ENCODE measurements around the gene MDK.

The MDK gene

DNA sequence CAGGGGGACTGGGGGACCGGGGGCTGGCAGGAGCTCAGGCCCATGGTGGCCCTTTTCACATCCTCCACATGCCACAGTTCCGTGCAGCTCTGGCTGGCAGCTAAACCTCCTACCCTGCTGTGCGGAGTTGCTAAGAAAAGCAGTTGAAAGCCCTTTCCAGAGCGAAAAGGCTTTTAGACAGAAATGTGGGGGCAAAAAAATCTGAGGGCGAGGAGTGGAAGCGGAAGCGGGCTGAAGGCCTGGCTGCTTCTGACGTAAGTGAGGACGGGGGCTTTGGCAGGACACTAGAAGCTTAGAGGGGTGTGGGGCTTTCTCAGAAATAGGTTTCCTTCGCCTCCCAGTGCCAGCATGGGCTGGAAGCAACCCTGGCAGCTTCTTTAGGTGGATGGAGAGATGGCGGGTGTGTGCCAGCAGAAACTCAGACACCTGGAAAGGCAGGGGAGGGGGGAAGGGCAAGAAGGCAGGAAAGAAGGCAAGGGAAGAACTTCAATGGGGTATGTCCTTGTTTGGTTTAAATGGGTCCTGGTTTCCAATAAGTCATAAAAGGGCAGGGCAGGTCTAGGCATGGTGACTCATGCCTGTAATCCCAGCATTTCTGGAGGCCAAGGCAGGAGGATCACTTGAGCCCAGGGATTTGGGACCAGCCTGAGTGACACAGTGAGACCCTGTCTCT lies 45.4 kb upstream of the MDK start:
- no peak for DNase-seq (ENCODE audit: extremely low read depth, low read depth)

DNA sequence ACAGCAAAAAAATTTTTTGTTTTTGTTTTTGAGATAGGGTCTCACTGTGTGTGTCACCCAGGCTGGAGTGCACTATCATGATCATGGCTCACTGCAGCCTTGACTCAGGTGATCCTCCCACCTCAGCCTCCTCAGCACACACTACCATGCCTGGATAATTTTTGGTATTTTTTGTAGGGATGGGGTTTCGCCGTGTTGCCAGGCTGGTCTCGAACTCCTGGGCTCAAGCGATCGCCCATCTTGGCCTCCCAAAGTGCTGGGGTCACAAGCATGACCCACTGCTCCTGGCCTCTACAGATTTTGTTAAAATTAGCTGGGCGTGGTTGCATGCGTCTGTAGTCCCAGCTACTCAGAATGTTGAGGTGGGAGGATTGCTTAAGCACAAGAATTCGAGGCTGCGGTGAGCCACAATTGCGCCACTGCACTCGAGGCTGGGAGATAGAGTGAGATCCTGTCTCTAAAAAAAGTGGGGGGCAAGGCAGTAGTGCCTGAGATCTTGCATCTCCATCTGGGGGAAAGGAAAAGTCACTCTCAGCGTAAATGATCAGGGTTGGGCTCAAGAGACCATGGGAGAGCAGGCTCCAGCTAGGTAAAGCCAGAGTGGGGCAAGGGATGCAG lies 44.8 kb upstream of the MDK start:
- H3K4me3 ChIP-seq (replicated peaks; ENCODE audit: low read depth, low read length), result no peak overlapping the region

More for the DNA sequence above, 45.4 kb upstream of the MDK start:
- no peak overlapping the region for H3K4me3 ChIP-seq (replicated peaks; ENCODE audit: low read depth, low read length)
- TF ChIP-seq, protein P1, sequence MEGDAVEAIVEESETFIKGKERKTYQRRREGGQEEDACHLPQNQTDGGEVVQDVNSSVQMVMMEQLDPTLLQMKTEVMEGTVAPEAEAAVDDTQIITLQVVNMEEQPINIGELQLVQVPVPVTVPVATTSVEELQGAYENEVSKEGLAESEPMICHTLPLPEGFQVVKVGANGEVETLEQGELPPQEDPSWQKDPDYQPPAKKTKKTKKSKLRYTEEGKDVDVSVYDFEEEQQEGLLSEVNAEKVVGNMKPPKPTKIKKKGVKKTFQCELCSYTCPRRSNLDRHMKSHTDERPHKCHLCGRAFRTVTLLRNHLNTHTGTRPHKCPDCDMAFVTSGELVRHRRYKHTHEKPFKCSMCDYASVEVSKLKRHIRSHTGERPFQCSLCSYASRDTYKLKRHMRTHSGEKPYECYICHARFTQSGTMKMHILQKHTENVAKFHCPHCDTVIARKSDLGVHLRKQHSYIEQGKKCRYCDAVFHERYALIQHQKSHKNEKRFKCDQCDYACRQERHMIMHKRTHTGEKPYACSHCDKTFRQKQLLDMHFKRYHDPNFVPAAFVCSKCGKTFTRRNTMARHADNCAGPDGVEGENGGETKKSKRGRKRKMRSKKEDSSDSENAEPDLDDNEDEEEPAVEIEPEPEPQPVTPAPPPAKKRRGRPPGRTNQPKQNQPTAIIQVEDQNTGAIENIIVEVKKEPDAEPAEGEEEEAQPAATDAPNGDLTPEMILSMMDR (IDR thresholded peaks at IDR 0.05; ENCODE audit: low read depth, low read length, missing control alignments), result no peak

DNA sequence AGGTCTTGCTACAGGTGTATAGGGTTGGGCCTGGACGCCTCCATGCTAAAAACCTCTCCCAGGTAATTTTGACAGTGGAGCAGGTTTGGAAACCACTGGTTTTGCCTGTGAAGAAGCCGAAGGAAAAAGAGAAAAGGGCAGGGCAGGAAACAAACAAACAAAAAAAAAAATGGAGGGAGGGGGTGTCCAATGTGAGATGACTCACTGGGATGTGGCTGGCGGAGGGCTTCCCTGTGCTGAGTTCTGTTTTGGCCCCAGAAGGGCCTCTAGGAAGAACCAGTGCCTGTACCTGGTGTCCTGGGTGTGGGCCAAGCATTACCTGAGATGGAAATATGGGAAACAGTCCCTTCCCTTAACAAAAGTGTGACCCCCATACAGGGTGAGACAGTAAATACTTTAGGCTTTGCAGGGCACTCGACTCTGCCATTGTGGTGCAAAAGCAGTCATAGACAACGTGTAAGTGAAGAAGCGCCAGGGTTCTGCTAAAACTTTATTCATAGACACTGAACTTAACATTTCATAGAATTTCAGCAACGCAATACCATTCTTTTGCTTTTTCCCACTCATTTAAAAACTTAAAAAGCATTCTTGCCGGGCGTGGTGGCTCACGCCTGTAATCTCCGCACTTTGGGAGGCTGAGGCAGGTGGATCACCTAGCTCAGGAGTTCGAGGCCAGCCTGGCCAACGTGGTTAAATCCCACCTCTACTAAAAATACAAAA lies 43.7 kb upstream of the MDK start:
- TF ChIP-seq, protein P1 (IDR thresholded peaks at IDR 0.05; ENCODE audit: low read depth, low read length, missing control alignments), result no peak
- DNase-seq (ENCODE audit: extremely low read depth, low read depth), result no peak
- no peak overlapping the region for H3K4me3 ChIP-seq (replicated peaks; ENCODE audit: low read depth, low read length)

More for the DNA sequence above, 44.8 kb upstream of the MDK start:
- no peak for DNase-seq (ENCODE audit: extremely low read depth, low read depth)
- TF ChIP-seq, protein P1 (IDR thresholded peaks at IDR 0.05; ENCODE audit: low read depth, low read length, missing control alignments), result no peak

DNA sequence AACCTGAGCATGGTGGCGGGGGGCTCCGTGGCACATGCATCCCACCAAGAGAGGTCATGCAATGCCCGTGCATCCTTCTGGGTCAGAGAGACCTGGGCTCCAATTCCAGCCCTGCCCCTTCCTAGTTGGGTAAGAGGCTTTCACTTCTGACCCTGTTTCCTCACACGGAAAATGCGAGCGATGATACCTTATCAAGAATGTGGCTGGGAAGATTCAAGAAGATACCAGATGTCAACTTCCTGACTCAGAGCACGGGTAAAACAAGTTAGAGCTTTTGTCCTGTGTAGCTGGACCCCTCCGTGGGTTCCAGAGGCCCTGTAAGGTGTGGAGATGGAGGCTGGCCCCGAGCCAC lies 42.9 kb upstream of the MDK start:
- DNase-seq (ENCODE audit: extremely low read depth, low read depth), result no peak
- H3K4me3 ChIP-seq (replicated peaks; ENCODE audit: low read depth, low read length), result no peak overlapping the region
- TF ChIP-seq, protein P1 (IDR thresholded peaks at IDR 0.05; ENCODE audit: low read depth, low read length, missing control alignments), result no peak

DNA sequence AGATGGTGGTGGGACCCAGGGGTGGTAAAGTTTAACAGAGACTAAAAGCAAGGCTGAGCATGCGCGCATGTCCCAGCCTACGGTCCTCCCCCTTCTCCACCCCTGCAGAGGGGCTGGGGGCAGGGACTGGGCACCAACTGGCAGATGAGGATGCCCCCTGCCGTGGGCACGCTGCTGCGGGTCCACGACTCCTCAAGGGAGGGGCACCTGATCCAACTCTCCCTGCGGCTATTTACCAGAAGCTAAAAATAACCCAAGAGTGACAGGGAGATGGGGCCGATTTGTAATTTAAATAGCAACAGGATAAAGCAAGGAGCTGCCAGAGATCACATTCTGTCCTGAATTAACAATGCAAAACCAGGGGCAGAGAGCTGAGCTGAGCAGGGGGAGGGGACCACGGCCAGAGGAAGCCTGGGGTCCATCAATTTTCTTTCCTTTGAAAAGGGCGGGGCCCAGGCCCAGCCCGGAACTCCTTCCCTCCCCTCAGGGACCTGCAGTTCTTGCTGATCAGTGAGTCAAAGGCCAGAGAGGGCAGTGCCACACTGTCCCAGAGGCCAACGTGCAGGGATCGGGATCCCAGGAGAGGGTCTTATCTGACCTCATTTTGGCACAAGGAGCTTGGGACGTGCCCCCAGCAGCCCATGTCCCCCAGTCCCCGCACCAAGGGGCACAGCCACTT lies 42.3 kb upstream of the MDK start:
- no peak for DNase-seq (ENCODE audit: extremely low read depth, low read depth)
- TF ChIP-seq, protein P1 (IDR thresholded peaks at IDR 0.05; ENCODE audit: low read depth, low read length, missing control alignments), result no peak
- no peak overlapping the region for H3K4me3 ChIP-seq (replicated peaks; ENCODE audit: low read depth, low read length)

DNA sequence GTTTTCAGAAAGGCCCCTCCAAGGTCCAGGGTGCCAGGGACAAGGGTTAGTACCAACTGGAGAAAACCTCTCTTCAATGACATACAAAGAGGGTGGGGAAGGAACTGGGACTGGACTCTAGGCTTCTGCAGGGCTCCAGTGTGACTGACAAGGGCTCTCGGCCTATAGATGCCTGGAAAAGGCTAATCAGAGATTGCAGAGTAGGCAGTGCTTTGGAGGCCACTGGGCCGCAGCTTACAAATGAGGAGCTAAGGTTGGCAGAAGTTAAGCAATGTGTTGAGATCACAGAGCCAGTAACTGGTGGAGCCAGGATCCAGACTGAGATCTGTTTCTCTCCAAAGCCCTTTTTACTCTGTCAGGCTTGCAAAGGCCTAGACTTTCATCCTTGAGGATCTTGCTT lies 41.7 kb upstream of the MDK start:
- TF ChIP-seq, protein P1 (IDR thresholded peaks at IDR 0.05; ENCODE audit: low read depth, low read length, missing control alignments), result no peak
- no peak for DNase-seq (ENCODE audit: extremely low read depth, low read depth)
- H3K4me3 ChIP-seq (replicated peaks; ENCODE audit: low read depth, low read length), result no peak overlapping the region

All from HFF-Myc (cell line).